Osteoblast (primary cell): ENCODE measurements around the gene CD164. TPM values are rescaled to one million over a fixed set of nuclear protein-coding genes. Genes with fewer than 3 reads are reported as not detected.

Experiments
- DNase-seq: peaks from one replicate; pipeline ENCODE4 v3.0.0; 2011; ENCODE audit warnings: low spot score, mixed read lengths; ENCODE audit not compliant: insufficient read length; ENCODE audit errors: missing footprints
- H2AFZ ChIP-seq: 2 replicates; pipeline ENCODE4 v1.6.0; 2011; ENCODE audit warnings: mild to moderate bottlenecking, low read length
- H3K27ac ChIP-seq: 2 replicates; pipeline ENCODE4 v1.5.1; 2011; ENCODE audit warnings: mild to moderate bottlenecking, low read depth, low read length, moderate library complexity
- H3K27me3 ChIP-seq: 2 replicates; pipeline ENCODE4 v1.6.0; 2012; ENCODE audit warnings: mild to moderate bottlenecking, control low read depth, inconsistent platforms, low read length, moderate library complexity; ENCODE audit not compliant: insufficient read depth
- H3K36me3 ChIP-seq: 2 replicates; pipeline ENCODE4 v1.5.1; 2011; ENCODE audit warnings: mild to moderate bottlenecking, low read length, control low read depth, moderate library complexity; ENCODE audit not compliant: insufficient read depth
- H3K4me1 ChIP-seq: 2 replicates; pipeline ENCODE4 v1.5.1; 2011; ENCODE audit warnings: mild to moderate bottlenecking, low read length, control low read depth, moderate library complexity; ENCODE audit not compliant: insufficient read depth
- H3K4me2 ChIP-seq: 2 replicates; pipeline ENCODE4 v1.6.0; 2011; ENCODE audit warnings: mild to moderate bottlenecking, low read length; ENCODE audit not compliant: insufficient read depth
- H3K4me3 ChIP-seq: fragments of 200-600 bp; sonication (generic); 3 replicates; pipeline ENCODE4 v1.5.1; 2012; ENCODE audit warnings: mild to moderate bottlenecking, low read length, inconsistent platforms; ENCODE audit not compliant: insufficient read depth
- H3K79me2 ChIP-seq: 2 replicates; pipeline ENCODE4 v1.6.0; 2012; ENCODE audit warnings: mild to moderate bottlenecking, low read length, control low read depth, inconsistent platforms; ENCODE audit not compliant: insufficient read depth
- H3K9me3 ChIP-seq: 2 replicates; pipeline ENCODE4 v1.5.1; 2011; ENCODE audit warnings: low read depth, low read length, control low read depth
- H4K20me1 ChIP-seq: 2 replicates; pipeline ENCODE4 v1.6.0; 2012; ENCODE audit warnings: mild to moderate bottlenecking, low read length, control low read depth; ENCODE audit not compliant: insufficient read depth
- CTCF ChIP-seq: IDR thresholded peaks from 2 replicates; pipeline ENCODE4 v1.5.1; 2011; ENCODE audit warnings: mild to moderate bottlenecking, low read depth, low read length, moderate library complexity; ENCODE audit errors: extremely low read depth
- total RNA-seq: library from RNA; depleted of rRNA; stranded (reverse); fragments of >200 nt; gene quantifications from 2 replicates; pipeline ENCODE4 v1.2.3, GENCODE V29; 2012

The CD164 gene
- total RNA-seq, 1 donor: 211 TPM

GRCh38 chr6:109327959-109328358 lies 54.3 kb downstream of the CD164 start:
- DNase-seq: no peak
- Histone ChIP-seq H4K20me1 (no peaks in the 10 kb centered on the region), H2AFZ (no peak overlapping the region), H3K9me3 (no peaks in the 10 kb centered on the region), H3K4me3 (no peak overlapping the region), H3K4me2 (no peak overlapping the region), H3K27me3 (peaks cover 18% of the 10 kb centered on the region), H3K4me1 (no peaks in the 10 kb centered on the region), H3K36me3 (no peaks in the 10 kb centered on the region), H3K79me2 (no peaks in the 10 kb centered on the region), H3K27ac (no peak overlapping the region)
- TF ChIP-seq CTCF: no peak

- H3K4me3 ChIP-seq: no peak overlapping the region
- no peaks in the 10 kb centered on the region for H4K20me1 ChIP-seq
- no peaks in the 10 kb centered on the region for H3K79me2 ChIP-seq
- H3K4me2 ChIP-seq: no peak overlapping the region
- no peak for DNase-seq
- no peak for TF ChIP-seq CTCF
- no peak overlapping the region for H2AFZ ChIP-seq
- no peaks in the 10 kb centered on the region for H3K4me1 ChIP-seq
- H3K36me3 ChIP-seq: no peaks in the 10 kb centered on the region
- no peak overlapping the region for H3K27ac ChIP-seq
- H3K27me3 ChIP-seq: peaks cover 18% of the 10 kb centered on the region
- H3K9me3 ChIP-seq: no peaks in the 10 kb centered on the region
Measured at GRCh38 chr6:109327491-109327890, 54.8 kb downstream of the CD164 start.

- H3K36me3 ChIP-seq: no peaks in the 10 kb centered on the region
Measured at GRCh38 chr6:109326351-109326750, 55.9 kb downstream of the CD164 start.

GRCh38 chr6:109325400-109325801 lies 56.9 kb downstream of the CD164 start:
- H3K4me3 ChIP-seq: no peak overlapping the region
- TF ChIP-seq CTCF: no peak
- no peak overlapping the region for H3K27ac ChIP-seq
- peaks cover 18% of the 10 kb centered on the region for H3K27me3 ChIP-seq
- no peaks in the 10 kb centered on the region for H3K79me2 ChIP-seq
- H3K4me2 ChIP-seq: no peak overlapping the region
- no peaks in the 10 kb centered on the region for H3K9me3 ChIP-seq
- no peak for DNase-seq
- no peak overlapping the region for H2AFZ ChIP-seq
- H4K20me1 ChIP-seq: no peaks in the 10 kb centered on the region
- no peaks in the 10 kb centered on the region for H3K4me1 ChIP-seq
- H3K36me3 ChIP-seq: no peaks in the 10 kb centered on the region

More at GRCh38 chr6:109326351-109326750, 55.9 kb downstream of the CD164 start:
- Histone ChIP-seq H3K4me2 (no peak overlapping the region), H4K20me1 (no peaks in the 10 kb centered on the region), H3K4me1 (no peaks in the 10 kb centered on the region), H3K79me2 (no peaks in the 10 kb centered on the region), H3K27me3 (peaks cover 18% of the 10 kb centered on the region), H3K27ac (no peak overlapping the region), H3K9me3 (no peaks in the 10 kb centered on the region), H3K4me3 (no peak overlapping the region), H2AFZ (no peak overlapping the region)
- TF ChIP-seq CTCF: no peak
- no peak for DNase-seq
